GM18498 (cell line): ENCODE results near the gene DCLK2.

Experiments
- ATAC-seq: cut with Tn5 transposase; IDR thresholded peaks from one replicate; pipeline ENCODE4 v1.9.1; 2021; ENCODE audit warnings: mild to moderate bottlenecking, moderate library complexity; ENCODE audit not compliant: unreplicated experiment

The DCLK2 gene

GRCh38 chr4:150306719-150307118 is 228.5 kb downstream of the DCLK2 start:
- no peak for ATAC-seq
